Measurements from ENCODE around the gene GAS2. TPM values are rescaled to one million over a fixed set of nuclear protein-coding genes. Genes with fewer than 3 reads are reported as not detected.

GAS2 gene
- total and polyA plus RNA-seq, 2 donors (not counting 3 experiments of a cell fraction or from before 2014, with no cell fraction given): 0.54 to 0.88 TPM

DNA sequence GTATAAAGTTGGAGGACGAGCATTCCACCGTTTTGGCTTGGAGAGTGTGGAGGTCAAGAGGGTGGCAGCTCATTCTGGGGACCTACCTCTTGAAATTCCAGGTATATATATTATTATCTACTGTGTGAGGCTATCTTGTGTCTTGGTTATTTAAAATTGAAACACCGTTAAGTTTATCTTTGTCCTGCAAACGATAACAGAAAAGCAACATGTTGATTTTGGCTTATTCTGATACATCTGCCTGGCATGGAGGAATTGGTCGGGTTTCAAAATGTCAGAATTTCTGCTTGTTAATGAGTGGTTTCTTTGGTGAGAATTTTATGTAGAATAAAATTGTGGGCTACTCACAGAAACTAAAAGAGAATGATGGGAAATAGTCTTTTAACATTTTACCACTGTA is 108.8 kb downstream of the GAS2 start:
- H3K27ac ChIP-seq (ENCODE audit: insufficient read depth, low read depth, low read length): no peak overlapping the region
- no peaks in the 10 kb centered on the region for H3K9me1 ChIP-seq (replicated peaks; ENCODE audit: control insufficient read depth, extremely low read depth, insufficient read depth, low read length)
- H3K9me3 ChIP-seq (replicated peaks; ENCODE audit: control insufficient read depth, insufficient read depth, low read length): no peaks in the 10 kb centered on the region
- no peak overlapping the region for H3K4me2 ChIP-seq (ENCODE audit: insufficient read depth, low read length)
- H2AFZ ChIP-seq (ENCODE audit: low read depth, low read length): no peak overlapping the region
- H3K27me3 ChIP-seq (ENCODE audit: control insufficient read depth in 2 of 2, insufficient read depth in 2 of 2, low read length in 2 of 2): peaks cover 0 to 13% of the 10 kb centered on the region in 2 experiments
- H3K79me2 ChIP-seq (ENCODE audit: control insufficient read depth, insufficient read depth, low read length): no peaks in the 10 kb centered on the region
- BruUV-seq (replicated peaks): no TSS peak
- H3K36me3 ChIP-seq (ENCODE audit: control insufficient read depth in 2 of 2, extremely low read depth in 1 of 2, insufficient read depth in 2 of 2, low read length in 2 of 2): no peaks in the 10 kb centered on the region
- ChIA-PET CTCF (interaction anchor here (0.8 to 1.6 kb wide), 2 partner anchors 13 to 531 kb away, joined by 6 read pairs; no protein-coding TSS in a partner anchor), POLR2A (no interaction called here)
- DNase-seq (ENCODE audit: low read depth, low spot score) (no peak), FAIRE-seq (no peak)
- no peak overlapping the region for H3K9ac ChIP-seq (replicated peaks; ENCODE audit: extremely low read depth, insufficient read depth, low read length)
- no peak overlapping the region for H3K4me3 ChIP-seq (replicated peaks in 1 of 3; ENCODE audit: insufficient read depth in 1 of 3, low read depth in 1 of 3, low read length in 3 of 3)
- H4K20me1 ChIP-seq (replicated peaks; ENCODE audit: control insufficient read depth, extremely low read depth, insufficient read depth, low read length): no peaks in the 10 kb centered on the region
- TF ChIP-seq GATA2 (IDR thresholded peaks at IDR 0.05; ENCODE audit: insufficient read depth, insufficient read length, low read depth, low read length): no peak
- TF ChIP-seq FOS (IDR thresholded peaks at IDR 0.05; ENCODE audit: borderline replicate concordance, insufficient read depth, low read length): no peak
- intact Hi-C loops (cut with micrococcal nuclease): no loop called here
- H3K4me1 ChIP-seq (ENCODE audit: control insufficient read depth, extremely low read depth, insufficient read depth, low read length): no peaks in the 10 kb centered on the region
- dilution Hi-C loops (cut with MboI; ENCODE audit: extremely low pct_ligation_motif_present, low sequenced_read_pairs): no loop called here

DNA sequence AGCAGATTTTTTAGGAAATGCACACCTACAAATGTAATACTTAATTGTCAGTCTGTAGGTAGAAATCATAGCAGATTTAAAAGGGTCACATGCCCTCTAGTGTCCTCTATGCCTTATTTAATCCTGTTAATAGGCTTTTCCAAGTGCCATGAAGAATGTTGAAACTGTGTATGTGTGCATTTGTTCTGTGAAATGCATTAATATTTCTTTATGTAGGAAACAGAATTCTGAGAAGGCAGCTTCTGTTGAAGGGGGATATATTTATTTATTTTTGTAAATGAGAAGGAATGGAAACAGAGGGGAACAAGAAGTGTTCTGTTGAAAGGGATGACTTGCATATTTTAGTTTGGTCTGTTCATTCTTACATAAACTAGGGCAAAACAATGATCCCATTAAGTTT is 112.2 kb downstream of the GAS2 start:
- no peak overlapping the region for H3K27ac ChIP-seq (ENCODE audit: insufficient read depth, low read depth, low read length)
- no peaks in the 10 kb centered on the region for H4K20me1 ChIP-seq (replicated peaks; ENCODE audit: control insufficient read depth, extremely low read depth, insufficient read depth, low read length)
- H3K36me3 ChIP-seq (ENCODE audit: control insufficient read depth in 2 of 2, extremely low read depth in 1 of 2, insufficient read depth in 2 of 2, low read length in 2 of 2): no peaks in the 10 kb centered on the region
- POLR2A ChIA-PET: no interaction called here
- FAIRE-seq (no peak), DNase-seq (ENCODE audit: low read depth, low spot score) (no peak)
- dilution Hi-C loops (cut with MboI; ENCODE audit: extremely low pct_ligation_motif_present, low sequenced_read_pairs): no loop called here
- BruUV-seq (replicated peaks): no TSS peak
- TF ChIP-seq EZH2 (IDR thresholded peaks at IDR 0.05; ENCODE audit: borderline replicate concordance, low read depth, low read length, severe bottlenecking): no peak
- no peak for TF ChIP-seq MYC (IDR thresholded peaks at IDR 0.05; ENCODE audit: low read depth, low read length)
- TF ChIP-seq POLR2A (IDR thresholded peaks at IDR 0.05; ENCODE audit: low read depth, low read length): no peak
- no peak for TF ChIP-seq POLR2AphosphoS5 (IDR thresholded peaks at IDR 0.05; ENCODE audit: insufficient read depth, low read depth, low read length)
- TF ChIP-seq JUN (IDR thresholded peaks at IDR 0.05; ENCODE audit: borderline replicate concordance, insufficient read depth, insufficient read length, low read depth): no peak
- TF ChIP-seq, protein P1, sequence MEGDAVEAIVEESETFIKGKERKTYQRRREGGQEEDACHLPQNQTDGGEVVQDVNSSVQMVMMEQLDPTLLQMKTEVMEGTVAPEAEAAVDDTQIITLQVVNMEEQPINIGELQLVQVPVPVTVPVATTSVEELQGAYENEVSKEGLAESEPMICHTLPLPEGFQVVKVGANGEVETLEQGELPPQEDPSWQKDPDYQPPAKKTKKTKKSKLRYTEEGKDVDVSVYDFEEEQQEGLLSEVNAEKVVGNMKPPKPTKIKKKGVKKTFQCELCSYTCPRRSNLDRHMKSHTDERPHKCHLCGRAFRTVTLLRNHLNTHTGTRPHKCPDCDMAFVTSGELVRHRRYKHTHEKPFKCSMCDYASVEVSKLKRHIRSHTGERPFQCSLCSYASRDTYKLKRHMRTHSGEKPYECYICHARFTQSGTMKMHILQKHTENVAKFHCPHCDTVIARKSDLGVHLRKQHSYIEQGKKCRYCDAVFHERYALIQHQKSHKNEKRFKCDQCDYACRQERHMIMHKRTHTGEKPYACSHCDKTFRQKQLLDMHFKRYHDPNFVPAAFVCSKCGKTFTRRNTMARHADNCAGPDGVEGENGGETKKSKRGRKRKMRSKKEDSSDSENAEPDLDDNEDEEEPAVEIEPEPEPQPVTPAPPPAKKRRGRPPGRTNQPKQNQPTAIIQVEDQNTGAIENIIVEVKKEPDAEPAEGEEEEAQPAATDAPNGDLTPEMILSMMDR (IDR thresholded peaks at IDR 0.05; ENCODE audit: extremely low read depth in 1 of 2, insufficient read depth in 1 of 2, low read depth in 1 of 2, low read length in 2 of 2): no peak
- TF ChIP-seq GATA2 (IDR thresholded peaks at IDR 0.05; ENCODE audit: insufficient read depth, insufficient read length, low read depth, low read length): no peak
- no peak for TF ChIP-seq FOS (IDR thresholded peaks at IDR 0.05; ENCODE audit: borderline replicate concordance, insufficient read depth, low read length)
- no peak for TF ChIP-seq MAX (IDR thresholded peaks at IDR 0.05; ENCODE audit: insufficient read depth, insufficient read length)
- H3K4me1 ChIP-seq (ENCODE audit: control insufficient read depth, extremely low read depth, insufficient read depth, low read length): no peaks in the 10 kb centered on the region
- H3K27me3 ChIP-seq (ENCODE audit: control insufficient read depth in 2 of 2, insufficient read depth in 2 of 2, low read length in 2 of 2): peaks cover 0 to 6% of the 10 kb centered on the region in 2 experiments
- CTCF ChIA-PET: interaction anchor here (2.1 kb wide), 1 partner anchor 9 kb away, joined by 9 read pairs; no protein-coding TSS in a partner anchor
- H3K9ac ChIP-seq (replicated peaks; ENCODE audit: extremely low read depth, insufficient read depth, low read length): no peak overlapping the region
- no peak overlapping the region for H3K4me3 ChIP-seq (replicated peaks in 1 of 3; ENCODE audit: insufficient read depth in 1 of 3, low read depth in 1 of 3, low read length in 3 of 3)
- no peak overlapping the region for H3K4me2 ChIP-seq (ENCODE audit: insufficient read depth, low read length)
- no peaks in the 10 kb centered on the region for H3K9me3 ChIP-seq (replicated peaks; ENCODE audit: control insufficient read depth, insufficient read depth, low read length)
- no peaks in the 10 kb centered on the region for H3K9me1 ChIP-seq (replicated peaks; ENCODE audit: control insufficient read depth, extremely low read depth, insufficient read depth, low read length)
- no peak overlapping the region for H2AFZ ChIP-seq (ENCODE audit: low read depth, low read length)
- intact Hi-C loops (cut with micrococcal nuclease): no loop called here
- H3K79me2 ChIP-seq (ENCODE audit: control insufficient read depth, insufficient read depth, low read length): no peaks in the 10 kb centered on the region
